Stimulated activated naive CD8-positive, alpha-beta T cell treated with anti-CD3 and anti-CD28 coated beads, Interleukin-15, amount 100 ng/mL, for 72 hours (primary cell): Measurements from ENCODE around the gene DRP2.
"Not testable (repeated sequence)": the region's sequence is repeated elsewhere in the genome, so short reads cannot be mapped to it uniquely, and the experiment has no call there.

Experiments used
- ATAC-seq: fragments of 150-1000 bp; cut with Tn5 transposase; 2 replicates; pipeline ENCODE4 v1.10.0; 2021; ENCODE audit warnings: mild to moderate bottlenecking, moderate library complexity
- DNase-seq, 2 donors: peaks; one replicate each; pipeline ENCODE4 v3.0.0; 2021 to 2022
- H3K27ac Mint-ChIP-seq, 2 donors: one replicate each; pipeline ENCODE4 v1.8.0; 2022; ENCODE audit warnings: mild to moderate bottlenecking in 2 of 2, mixed read lengths in 2 of 2, moderate library complexity in 2 of 2
- H3K27me3 Mint-ChIP-seq: one replicate; pipeline ENCODE4 v1.8.0; 2022; ENCODE audit warnings: mixed read lengths
- H3K4me1 Mint-ChIP-seq: one replicate; pipeline ENCODE4 v1.8.0; 2022; ENCODE audit warnings: mild to moderate bottlenecking, mixed read lengths
- H3K4me3 Mint-ChIP-seq, 2 donors: one replicate each; pipeline ENCODE4 v1.8.0; 2022; ENCODE audit warnings: mild to moderate bottlenecking in 2 of 2, mixed read lengths in 2 of 2, moderate library complexity in 1 of 2
- H3K9me3 Mint-ChIP-seq, 2 donors: one replicate each; pipeline ENCODE4 v1.8.0; 2022; ENCODE audit warnings: mixed read lengths in 2 of 2

DRP2 gene

DNA sequence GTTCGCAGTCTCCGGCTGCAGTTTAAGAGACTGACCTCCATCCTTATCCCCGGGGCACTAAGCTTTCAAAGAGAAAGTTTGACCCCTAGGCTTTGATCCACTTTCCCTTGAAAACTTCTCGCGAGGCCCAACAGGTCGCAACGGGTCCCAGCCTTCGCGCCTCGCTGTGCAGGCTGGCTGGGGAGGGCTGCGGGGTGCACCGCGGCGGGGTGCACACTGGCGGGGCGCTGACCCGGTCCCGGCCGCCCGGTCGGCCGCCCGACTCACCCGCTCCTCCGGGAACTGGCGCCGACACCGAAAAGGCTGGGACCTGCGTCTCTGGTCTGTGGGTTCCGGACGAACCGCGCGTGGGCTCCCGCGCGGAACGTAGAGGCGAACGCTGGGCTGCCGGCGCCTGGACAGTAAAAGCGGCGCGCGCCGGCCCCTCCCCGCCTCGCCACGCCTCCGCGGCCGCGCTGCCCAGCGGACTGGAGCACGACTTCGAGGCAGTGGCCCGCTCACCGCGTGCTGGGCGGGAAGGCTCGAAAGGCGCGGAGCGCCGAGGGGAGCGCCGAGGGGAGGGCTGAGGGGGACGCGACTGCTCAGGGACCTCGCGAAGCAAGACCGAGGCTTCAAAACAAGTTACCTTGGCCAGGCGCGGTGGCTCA lies 71.5 kb downstream of the DRP2 start, which contains the start of gene TAF7L:
Gene TAF7L, minus strand, starts transcription at position 378 of the 647 bp plus-strand sequence. CDS start 3,791 bp downstream, outside the sequence.
- no peaks in the 10 kb centered on the region for H3K27me3 Mint-ChIP-seq
- no peak for DNase-seq

GRCh38 chrX:101295603-101296002 lies 76.0 kb downstream of the DRP2 start:
- not testable (repeated sequence) for H3K9me3 Mint-ChIP-seq, H3K4me3 Mint-ChIP-seq, H3K27ac Mint-ChIP-seq, DNase-seq, H3K4me1 Mint-ChIP-seq, ATAC-seq, H3K27me3 Mint-ChIP-seq

More for the DNA sequence above, 71.5 kb downstream of the DRP2 start, which contains the start of gene TAF7L:
- no peaks in the 10 kb centered on the region for H3K4me1 Mint-ChIP-seq
- no peak within 1 kb of the TSS for H3K4me3 Mint-ChIP-seq
- H3K27ac Mint-ChIP-seq: no peak within 1 kb of the TSS
- no peak for ATAC-seq
- no peaks in the 10 kb centered on the region for H3K9me3 Mint-ChIP-seq

DNA sequence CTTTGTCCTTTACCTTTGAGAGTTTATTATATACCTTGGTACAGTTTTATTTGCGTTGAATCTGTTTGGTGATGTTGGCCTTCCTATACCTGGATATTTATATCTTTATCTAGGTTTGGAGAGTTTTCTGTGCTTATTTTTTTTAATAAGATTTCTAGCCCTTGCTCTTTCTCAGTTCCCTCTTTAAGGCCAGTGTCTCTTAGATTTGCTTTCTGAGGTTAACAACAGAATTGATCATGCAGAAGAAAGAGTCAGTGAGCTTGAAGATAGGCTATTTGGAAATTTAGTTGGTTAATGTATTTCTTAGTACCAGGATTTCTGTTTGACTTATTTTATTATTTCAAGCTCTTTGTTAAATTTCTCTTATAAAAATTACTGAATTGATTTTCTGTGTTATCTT lies 84.2 kb downstream of the DRP2 start:
- Mint-ChIP-seq H3K27ac (no peak overlapping the region), H3K4me3 (no peak overlapping the region), H3K27me3 (no peaks in the 10 kb centered on the region), H3K9me3 (no peaks in the 10 kb centered on the region), H3K4me1 (no peaks in the 10 kb centered on the region)
- ATAC-seq: no peak
- no peak for DNase-seq
